Measurements from ENCODE around the gene KLHL25.

- TF ChIP-seq ZNF24 (IDR thresholded peaks at IDR 0.05) (no peak), CTCF (CRISPR knock-in tag; IDR thresholded peaks at IDR 0.05) (no peak), DNMT1 (CRISPR knock-in tag; IDR thresholded peaks at IDR 0.05) (no peak), RAD21 (CRISPR knock-in tag; IDR thresholded peaks at IDR 0.05) (no peak), TFDP2 (CRISPR knock-in tag; IDR thresholded peaks at IDR 0.05) (no peak), ZNF878 (CRISPR knock-in tag; IDR thresholded peaks at IDR 0.05) (no peak), XRCC5 (optimal IDR thresholded peaks at IDR 0.05; ENCODE audit: low read length) (no peak), NR1H2 (CRISPR knock-in tag; IDR thresholded peaks at IDR 0.05; ENCODE audit: borderline replicate concordance, low read depth) (no peak), HOXA3 (CRISPR knock-in tag; IDR thresholded peaks at IDR 0.05) (no peak)
Measured at GRCh38 chr15:85741021-85741421, 53.7 kb downstream of the KLHL25 start.

All from HepG2 (cell line).